Measurements from ENCODE around the gene NR2F6.

DNA sequence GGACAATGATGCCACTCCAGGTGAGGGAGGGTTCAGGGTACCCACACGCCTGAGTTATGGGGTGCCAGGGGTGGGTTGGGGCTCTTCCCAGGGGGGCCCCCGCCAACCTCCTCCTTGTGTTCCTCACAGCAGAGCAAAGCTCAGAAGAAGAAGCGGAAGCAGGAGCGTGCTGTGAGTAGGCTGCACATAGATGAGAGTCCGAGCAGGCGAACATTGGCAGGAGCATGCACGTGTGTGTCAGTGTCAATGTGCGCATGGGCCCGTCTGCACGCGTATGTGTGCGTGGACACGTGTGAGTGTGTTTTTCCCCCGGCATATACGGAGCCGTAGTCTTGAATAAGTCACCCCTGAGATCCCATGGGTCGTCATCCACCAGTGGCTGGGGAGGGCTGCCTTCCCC lies 43.0 kb downstream of the NR2F6 start:
- TF ChIP-seq, protein P1, sequence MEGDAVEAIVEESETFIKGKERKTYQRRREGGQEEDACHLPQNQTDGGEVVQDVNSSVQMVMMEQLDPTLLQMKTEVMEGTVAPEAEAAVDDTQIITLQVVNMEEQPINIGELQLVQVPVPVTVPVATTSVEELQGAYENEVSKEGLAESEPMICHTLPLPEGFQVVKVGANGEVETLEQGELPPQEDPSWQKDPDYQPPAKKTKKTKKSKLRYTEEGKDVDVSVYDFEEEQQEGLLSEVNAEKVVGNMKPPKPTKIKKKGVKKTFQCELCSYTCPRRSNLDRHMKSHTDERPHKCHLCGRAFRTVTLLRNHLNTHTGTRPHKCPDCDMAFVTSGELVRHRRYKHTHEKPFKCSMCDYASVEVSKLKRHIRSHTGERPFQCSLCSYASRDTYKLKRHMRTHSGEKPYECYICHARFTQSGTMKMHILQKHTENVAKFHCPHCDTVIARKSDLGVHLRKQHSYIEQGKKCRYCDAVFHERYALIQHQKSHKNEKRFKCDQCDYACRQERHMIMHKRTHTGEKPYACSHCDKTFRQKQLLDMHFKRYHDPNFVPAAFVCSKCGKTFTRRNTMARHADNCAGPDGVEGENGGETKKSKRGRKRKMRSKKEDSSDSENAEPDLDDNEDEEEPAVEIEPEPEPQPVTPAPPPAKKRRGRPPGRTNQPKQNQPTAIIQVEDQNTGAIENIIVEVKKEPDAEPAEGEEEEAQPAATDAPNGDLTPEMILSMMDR (conservative IDR thresholded peaks at IDR 0.05), result no peak
- TF ChIP-seq ZFX (IDR thresholded peaks at IDR 0.05), result no peak

Measured in C4-2B (cell line).